Measurements from ENCODE around the gene ZNF214. TPM values are rescaled to one million over a fixed set of nuclear protein-coding genes. Genes with fewer than 3 reads are reported as not detected.
"Not testable (repeated sequence)": the region's sequence is repeated elsewhere in the genome, so short reads cannot be mapped to it uniquely, and the experiment has no call there.

The ZNF214 gene
- total and polyA plus RNA-seq, 4 donors: 0.57 to 2.3 (median 1.2) TPM

- H3K27me3 ChIP-seq (ENCODE audit: control insufficient read depth in 4 of 4, insufficient read depth in 4 of 4, low read length in 3 of 4): no peaks in the 10 kb centered on the region
- TF ChIP-seq RXRA (IDR thresholded peaks at IDR 0.05): no peak
- no peak for TF ChIP-seq ZBTB33 (IDR thresholded peaks at IDR 0.05)
- no peak for TF ChIP-seq ATF3 (IDR thresholded peaks at IDR 0.05)
- no peak for TF ChIP-seq NR2F2 (IDR thresholded peaks at IDR 0.05)
- no peak for TF ChIP-seq RAD21 (IDR thresholded peaks at IDR 0.05)
- no peak for TF ChIP-seq FOXA1 (IDR thresholded peaks at IDR 0.05)
- no peak for TF ChIP-seq FOXA2 (IDR thresholded peaks at IDR 0.05)
- TF ChIP-seq JUND (IDR thresholded peaks at IDR 0.05): no peak
- no peak for TF ChIP-seq CTCF (IDR thresholded peaks at IDR 0.05; ENCODE audit: low read depth, low read length, missing input control)
- TF ChIP-seq GABPA (IDR thresholded peaks at IDR 0.05 in 1 of 2, conservative IDR thresholded peaks at IDR 0.05 in 1 of 2): no peak
- TF ChIP-seq YY1 (IDR thresholded peaks at IDR 0.05): no peak
- TF ChIP-seq REST (IDR thresholded peaks at IDR 0.05): no peak
- H3K27ac ChIP-seq (ENCODE audit: low read depth in 1 of 2, low read length in 2 of 2): no peak overlapping the region
- 72% methylated on average over 2 of the region's 2 CpGs for WGBS
- no peak for DNase-seq (ENCODE audit: low spot score)
- no peaks in the 10 kb centered on the region for H3K9me3 ChIP-seq (ENCODE audit: control insufficient read depth in 4 of 4, low read length in 3 of 4)
- H3K9ac ChIP-seq (ENCODE audit: low read depth in 1 of 2, low read length in 2 of 2): no peak overlapping the region
- H3K36me3 ChIP-seq (ENCODE audit: control insufficient read depth in 4 of 4, insufficient read depth in 3 of 4, low read depth in 1 of 4, low read length in 3 of 4): no peaks in the 10 kb centered on the region
- H3K4me1 ChIP-seq (ENCODE audit: control insufficient read depth in 4 of 4, insufficient read depth in 4 of 4, low read length in 3 of 4): no peaks in the 10 kb centered on the region
- no peak overlapping the region for H3K4me3 ChIP-seq (ENCODE audit: low read depth in 1 of 3, low read length in 3 of 3)
These were observed 40.8 kb downstream of the ZNF214 start for GRCh38 chr11:6979365-6979764.

GRCh38 chr11:6969854-6970253, 50.3 kb downstream of the ZNF214 start:
- not testable (repeated sequence) for H3K27ac ChIP-seq (ENCODE audit: low read depth in 1 of 2, low read length in 2 of 2); DNase-seq (ENCODE audit: low spot score); H3K36me3 ChIP-seq (ENCODE audit: control insufficient read depth in 4 of 4, insufficient read depth in 3 of 4, low read depth in 1 of 4, low read length in 3 of 4); H3K9ac ChIP-seq (ENCODE audit: low read depth in 1 of 2, low read length in 2 of 2); H3K4me3 ChIP-seq (ENCODE audit: low read depth in 1 of 3, low read length in 3 of 3); H3K4me1 ChIP-seq (ENCODE audit: control insufficient read depth in 4 of 4, insufficient read depth in 4 of 4, low read length in 3 of 4); H3K27me3 ChIP-seq (ENCODE audit: control insufficient read depth in 4 of 4, insufficient read depth in 4 of 4, low read length in 3 of 4); H3K9me3 ChIP-seq (ENCODE audit: control insufficient read depth in 4 of 4, low read length in 3 of 4)
- 81% methylated on average over 4 of the region's 4 CpGs for WGBS
